PFSK-1 (cell line): ENCODE results near the gene TMEM95.

Experiments
- POLR2AphosphoS5 ChIP-seq: IDR thresholded peaks from 2 replicates; pipeline ENCODE4 v1.6.1; 2012; ENCODE audit warnings: low read depth, mild to moderate bottlenecking, control low read depth, low read length, moderate library complexity
- SIN3A ChIP-seq: IDR thresholded peaks from 2 replicates; pipeline ENCODE4 v1.6.1; 2012; ENCODE audit warnings: mild to moderate bottlenecking, low read length, moderate library complexity, borderline replicate concordance; ENCODE audit not compliant: insufficient read depth
- TF ChIP-seq, protein P1 (sequence below), 2 experiments: IDR thresholded peaks; 2 replicates each; pipeline versions ENCODE4 v1.6.1 to v1.8.0; 2011 to 2012; ENCODE audit warnings: low read depth in 2 of 2, low read length in 2 of 2, control low read depth in 1 of 2, inconsistent platforms in 1 of 2, mild to moderate bottlenecking in 1 of 2, moderate library complexity in 1 of 2; ENCODE audit not compliant: insufficient read depth in 1 of 2

GRCh38 chr17:7325031-7325528 is 29.9 kb upstream of the TMEM95 start:
- TF ChIP-seq POLR2AphosphoS5 (no peak), SIN3A (no peak)
- TF ChIP-seq, protein P1, sequence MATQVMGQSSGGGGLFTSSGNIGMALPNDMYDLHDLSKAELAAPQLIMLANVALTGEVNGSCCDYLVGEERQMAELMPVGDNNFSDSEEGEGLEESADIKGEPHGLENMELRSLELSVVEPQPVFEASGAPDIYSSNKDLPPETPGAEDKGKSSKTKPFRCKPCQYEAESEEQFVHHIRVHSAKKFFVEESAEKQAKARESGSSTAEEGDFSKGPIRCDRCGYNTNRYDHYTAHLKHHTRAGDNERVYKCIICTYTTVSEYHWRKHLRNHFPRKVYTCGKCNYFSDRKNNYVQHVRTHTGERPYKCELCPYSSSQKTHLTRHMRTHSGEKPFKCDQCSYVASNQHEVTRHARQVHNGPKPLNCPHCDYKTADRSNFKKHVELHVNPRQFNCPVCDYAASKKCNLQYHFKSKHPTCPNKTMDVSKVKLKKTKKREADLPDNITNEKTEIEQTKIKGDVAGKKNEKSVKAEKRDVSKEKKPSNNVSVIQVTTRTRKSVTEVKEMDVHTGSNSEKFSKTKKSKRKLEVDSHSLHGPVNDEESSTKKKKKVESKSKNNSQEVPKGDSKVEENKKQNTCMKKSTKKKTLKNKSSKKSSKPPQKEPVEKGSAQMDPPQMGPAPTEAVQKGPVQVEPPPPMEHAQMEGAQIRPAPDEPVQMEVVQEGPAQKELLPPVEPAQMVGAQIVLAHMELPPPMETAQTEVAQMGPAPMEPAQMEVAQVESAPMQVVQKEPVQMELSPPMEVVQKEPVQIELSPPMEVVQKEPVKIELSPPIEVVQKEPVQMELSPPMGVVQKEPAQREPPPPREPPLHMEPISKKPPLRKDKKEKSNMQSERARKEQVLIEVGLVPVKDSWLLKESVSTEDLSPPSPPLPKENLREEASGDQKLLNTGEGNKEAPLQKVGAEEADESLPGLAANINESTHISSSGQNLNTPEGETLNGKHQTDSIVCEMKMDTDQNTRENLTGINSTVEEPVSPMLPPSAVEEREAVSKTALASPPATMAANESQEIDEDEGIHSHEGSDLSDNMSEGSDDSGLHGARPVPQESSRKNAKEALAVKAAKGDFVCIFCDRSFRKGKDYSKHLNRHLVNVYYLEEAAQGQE (IDR thresholded peaks at IDR 0.05; ENCODE audit: insufficient read depth in 1 of 2, low read depth in 2 of 2, low read length in 2 of 2), result no peak
